NCI-H345 treated with DMSO at 0.1 percent for 48 hours (cell line): Measurements from ENCODE around the gene CDC7.

Experiments
- DNase-seq: peaks from one replicate; lab custom pipeline; 2025; ENCODE audit not compliant: unreplicated experiment; lab: John Stamatoyannopoulos, UW

The CDC7 gene

DNA sequence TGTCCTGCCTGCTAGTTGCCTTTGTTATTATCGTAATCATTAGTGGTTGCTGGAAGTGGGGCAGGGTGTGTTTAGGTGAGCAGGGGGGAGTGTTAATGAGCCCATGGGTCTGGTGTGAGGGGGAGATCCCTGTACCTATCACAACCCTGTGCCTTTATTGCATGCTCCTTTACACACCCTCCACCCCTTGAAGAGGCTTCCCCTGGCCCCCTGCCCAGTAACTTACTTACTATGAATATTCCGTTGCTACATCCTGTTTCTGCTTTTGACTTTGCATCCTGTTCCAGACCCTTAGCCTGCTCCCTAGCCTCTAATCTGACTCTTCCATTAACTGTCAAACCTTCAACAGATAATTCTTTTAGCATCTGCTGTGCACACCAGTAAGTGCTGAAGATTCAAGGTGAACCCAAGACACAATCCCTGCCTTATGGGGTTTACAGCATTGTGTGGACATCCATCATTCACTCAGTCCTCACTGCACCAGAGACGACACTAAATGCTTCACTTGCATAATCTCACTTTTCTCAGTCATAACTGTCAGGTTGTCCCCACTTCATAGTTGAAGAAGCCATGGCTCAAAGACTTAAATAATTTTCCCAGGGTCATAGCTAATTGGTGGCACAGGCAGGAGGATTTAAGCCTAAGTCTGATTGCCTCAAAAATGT, 47.9 kb downstream of the CDC7 start:
- no peak for DNase-seq

DNA sequence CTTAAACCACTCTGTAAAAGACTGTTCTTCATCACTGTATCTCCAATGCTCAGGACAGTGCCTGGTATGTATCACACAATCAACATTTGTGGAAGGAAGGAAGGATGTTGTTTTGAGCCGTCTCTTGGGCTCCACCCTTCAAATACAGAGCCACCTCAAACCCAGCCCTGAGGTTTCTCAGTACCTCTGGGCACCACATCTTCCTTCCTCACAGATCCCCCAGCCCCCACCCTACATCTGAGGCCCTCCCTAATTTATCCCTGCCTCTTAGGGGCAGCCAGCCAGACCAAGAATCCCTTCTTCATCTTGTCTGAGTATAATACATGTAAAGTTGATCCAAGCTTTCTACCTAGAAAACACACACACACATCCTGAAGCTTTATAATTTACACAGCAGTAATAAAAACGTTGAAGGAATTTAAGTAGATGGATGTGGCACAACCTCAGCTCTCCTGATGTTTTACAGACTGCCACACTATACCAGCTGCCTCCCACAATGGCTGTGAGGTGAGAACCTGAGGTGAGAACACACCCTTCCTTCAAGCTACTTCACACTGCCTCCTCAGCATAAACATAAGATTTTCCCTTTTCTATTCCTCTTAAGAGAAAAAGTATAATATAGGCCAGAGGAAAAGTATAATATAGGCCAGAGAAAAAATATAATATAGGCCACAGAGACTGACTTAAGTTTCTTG, 48.5 kb downstream of the CDC7 start:
- no peak for DNase-seq

DNA sequence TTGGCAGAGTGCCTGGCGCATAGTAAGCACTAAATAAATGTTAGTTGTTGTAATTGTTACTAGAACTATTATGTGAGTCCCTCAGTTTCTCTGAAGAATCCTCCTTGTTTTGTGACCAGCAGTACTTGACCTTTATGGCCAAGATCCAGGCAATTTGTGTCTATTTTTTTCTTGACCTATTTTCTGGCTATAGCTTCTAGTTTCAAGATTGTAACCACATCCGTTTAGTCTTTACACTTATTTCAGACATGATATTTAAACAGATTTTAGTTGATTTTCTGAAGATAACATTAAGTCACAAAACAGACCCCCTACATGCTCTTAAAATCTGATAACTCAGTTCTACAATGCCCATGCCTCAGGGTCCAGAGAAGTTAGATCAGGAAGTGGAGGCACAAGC, 50.3 kb downstream of the CDC7 start:
- no peak for DNase-seq

DNA sequence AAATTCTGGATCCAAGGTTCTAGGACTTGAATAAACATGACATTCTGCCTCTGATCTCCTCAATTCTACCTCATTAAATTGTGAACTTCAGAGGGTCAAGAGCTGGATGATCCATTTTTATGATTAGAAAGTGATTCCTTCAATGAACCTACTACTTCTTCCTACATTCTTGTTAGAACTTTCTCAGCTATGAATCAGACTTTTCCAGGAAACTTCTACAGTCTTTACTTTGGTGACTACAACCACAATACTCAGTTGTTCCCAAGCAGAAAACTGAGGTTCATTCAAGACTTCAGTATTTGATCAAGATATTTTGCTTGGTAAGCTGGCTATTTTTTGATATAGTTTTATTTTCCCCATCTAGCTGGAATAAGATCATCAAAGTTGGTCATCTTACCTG, 51.4 kb downstream of the CDC7 start:
- DNase-seq = no peak

DNA sequence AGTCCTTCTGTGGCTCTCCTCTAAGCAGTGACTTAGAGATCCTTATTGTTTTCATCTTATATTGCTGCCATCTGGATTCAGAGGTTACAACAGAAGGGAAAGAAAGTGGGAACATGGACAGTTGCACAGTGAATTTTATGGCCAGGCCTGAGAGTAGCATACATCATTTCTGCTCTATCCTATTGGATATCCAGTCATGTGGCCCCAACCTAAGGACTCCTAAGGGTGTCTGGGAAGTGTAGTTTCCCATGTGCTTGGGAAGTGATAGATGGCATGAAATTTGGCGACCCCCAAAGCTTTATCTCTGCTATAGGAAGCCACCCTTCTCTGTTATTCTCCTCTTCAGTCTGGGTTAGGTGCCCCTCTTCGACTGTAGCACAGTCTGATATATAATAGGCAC, 51.9 kb downstream of the CDC7 start:
- DNase-seq = no peak

DNA sequence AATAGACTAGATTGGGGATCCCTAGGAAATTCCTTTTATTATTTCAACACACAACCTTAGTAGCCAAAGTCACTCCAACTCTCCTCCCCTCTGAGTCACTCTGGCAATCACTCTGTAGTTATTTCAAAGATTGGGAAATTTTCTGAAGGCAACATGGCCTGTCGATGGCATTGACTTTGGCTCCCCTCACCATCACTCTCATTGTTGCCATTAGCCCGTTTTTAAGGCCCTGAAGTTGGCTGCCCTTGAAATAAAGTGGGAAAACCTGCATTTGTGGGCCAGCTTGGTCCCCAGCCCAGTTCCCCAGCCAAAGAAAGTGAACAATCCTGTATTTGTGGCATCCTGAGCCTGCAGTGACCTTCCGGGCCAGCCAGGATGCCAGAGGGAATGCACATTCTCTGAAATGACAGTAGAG, 52.5 kb downstream of the CDC7 start:
- no peak for DNase-seq

DNA sequence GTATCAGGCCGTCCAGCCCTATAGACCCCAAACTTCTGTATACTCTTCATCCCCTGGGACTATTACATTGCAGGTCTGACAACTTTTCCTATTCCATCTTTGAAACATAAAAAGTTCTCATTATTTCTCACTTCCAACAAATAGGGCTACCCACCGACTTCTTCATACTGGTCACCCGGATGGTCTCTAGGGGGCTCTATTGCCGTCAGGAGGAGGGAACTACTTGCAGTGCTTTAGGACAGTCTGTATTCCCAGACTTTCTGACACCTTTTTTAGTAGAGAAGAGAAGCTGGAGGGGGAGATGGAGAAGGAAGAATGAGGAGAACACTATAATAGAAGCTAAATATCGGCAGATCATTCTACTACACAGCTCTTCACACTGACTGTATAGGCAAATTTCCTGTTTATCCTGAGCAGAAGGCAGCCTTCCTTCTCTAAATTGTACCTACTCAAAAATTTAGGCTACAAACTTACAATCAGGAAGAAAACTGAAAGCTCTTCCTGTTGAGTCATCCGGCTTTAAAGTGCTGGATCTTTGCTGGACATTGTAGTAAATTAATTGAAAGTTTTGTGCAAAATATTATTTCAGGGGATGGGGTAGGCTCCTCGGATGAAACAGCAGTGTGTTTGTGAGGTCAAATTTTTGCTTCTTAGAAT, 54.6 kb downstream of the CDC7 start:
- DNase-seq = no peak

DNA sequence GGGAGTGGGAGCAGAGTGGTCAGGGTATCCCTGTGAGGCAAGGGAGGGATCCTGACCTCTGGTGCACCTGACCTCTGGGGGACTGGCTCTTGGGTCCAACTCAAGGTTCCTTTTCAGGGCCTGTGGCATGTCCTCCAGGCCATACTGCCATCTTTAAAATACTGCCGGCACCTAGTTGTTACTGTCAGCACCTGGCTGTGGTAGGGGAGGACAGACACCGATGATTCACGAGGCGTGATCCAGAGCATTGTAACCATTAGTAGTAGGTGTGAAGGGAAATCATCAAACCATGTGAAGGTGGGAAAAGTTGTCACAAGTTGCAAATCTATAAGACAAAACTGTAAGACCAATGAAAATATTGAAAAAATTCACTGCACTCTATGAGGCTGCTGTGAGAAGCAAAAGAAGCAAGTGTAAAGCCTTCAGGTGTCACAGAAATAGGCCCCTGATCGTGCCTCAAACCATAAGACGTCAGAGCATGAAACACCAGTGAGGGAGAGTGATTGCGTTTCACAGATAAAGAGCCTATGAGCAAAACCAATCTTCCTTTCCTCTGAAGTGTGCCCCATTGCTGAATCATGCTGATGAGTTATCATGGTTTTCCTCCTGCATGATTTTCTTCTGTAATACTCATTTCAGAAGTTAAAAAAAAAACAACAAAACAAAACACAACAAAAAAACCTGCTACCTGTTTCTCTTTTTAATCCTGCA, 55.3 kb downstream of the CDC7 start:
- no peak for DNase-seq

DNA sequence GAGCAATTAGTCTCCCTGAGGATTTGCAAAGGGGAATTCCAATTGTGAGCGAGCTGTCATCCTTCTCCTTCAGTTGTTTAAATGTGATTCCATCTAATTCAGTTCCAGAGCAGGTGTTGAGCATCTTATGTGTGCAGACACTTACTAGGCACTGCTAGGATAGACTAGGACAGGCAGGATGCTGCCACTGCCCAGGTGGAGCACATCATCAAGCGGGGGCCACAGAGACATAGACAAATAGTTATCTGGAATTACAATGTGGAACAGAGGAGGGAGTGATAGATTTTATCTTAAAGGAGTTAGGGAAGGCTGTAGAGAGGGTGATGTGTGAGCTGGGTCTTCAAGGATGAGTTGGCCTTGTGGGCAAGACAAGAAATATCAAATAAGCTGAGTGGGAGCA, 55.9 kb downstream of the CDC7 start:
- no peak for DNase-seq

DNA sequence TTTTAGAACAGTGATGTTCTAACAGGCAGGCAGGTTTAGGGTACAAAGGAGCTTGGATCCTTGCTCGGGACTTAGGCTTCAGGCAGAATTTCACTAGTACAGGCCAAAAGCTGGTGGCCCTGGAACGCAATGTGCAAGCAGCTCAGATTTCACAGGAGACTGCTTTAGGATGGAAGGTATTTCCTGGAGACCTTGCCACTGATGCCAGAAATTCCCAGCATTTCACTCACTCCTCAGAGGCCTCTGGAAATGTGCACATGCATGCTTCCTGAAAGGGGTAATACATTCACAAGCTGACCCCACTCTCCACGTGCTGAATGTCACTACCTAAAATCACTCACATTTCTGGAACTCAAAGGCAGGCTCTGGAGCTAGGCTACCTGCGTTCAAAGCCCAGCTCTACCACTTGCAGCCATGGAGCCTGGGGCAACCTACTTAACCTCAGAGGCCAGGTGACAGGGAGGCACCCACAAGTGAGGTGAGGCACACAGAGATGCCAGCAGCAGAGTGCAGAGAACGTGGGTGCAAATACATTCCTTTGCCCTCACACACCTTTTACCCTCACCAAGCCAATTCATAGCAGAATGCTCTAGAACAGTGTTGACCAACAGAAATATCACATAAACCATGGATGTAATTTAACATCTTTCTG, 56.5 kb downstream of the CDC7 start:
- DNase-seq = no peak

DNA sequence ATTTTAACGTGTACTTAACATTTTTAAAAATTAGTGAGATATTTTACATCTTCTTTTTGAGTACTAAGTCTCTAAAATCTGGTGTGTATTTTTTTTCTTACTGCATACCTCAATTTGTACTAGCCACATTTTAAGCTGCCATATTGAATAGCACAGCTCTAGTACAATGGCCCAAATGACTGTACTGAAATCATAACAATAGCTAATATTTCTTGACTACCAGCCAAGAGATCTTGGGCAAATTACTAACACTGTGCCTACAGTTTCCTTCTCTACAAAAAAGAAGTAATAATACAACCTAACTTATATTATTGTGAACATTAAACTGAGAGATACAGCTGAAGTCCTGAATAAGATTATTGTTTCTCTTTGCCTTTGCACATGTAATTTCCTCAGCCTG, 57.2 kb downstream of the CDC7 start:
- no peak for DNase-seq

DNA sequence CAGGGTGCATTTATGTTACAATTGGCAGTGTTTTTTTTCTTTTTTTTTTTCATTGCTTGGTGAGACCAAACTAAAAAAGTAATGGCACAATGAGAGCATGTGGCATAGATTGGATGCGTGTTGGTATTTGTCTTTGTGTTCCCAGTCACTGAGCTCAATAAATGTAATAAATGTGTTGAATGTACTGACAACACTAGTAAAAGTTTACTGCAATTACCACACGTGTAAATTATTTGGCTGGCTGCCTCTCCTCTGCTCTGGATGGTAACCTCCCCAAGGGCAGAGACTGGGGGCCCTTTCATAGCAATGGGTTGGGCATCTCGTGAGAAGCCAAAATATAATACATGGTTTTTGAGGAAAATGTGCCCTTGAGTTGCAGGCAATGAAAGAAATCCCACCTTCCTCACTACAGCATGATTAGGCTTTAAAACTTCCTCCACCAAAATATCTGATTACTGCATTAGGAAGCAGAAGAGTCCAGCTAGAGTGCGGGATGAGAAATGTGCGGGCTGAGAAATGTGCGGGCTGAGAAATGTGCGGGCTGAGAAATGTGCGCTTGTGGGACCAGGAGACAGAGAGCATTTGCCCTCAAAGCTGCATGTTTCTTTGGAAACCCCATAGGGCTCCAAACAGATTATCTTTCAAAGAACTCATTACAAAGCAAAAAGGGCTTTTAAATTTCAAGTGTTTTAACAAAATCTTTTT, 58.5 kb downstream of the CDC7 start:
- DNase-seq = no peak

DNA sequence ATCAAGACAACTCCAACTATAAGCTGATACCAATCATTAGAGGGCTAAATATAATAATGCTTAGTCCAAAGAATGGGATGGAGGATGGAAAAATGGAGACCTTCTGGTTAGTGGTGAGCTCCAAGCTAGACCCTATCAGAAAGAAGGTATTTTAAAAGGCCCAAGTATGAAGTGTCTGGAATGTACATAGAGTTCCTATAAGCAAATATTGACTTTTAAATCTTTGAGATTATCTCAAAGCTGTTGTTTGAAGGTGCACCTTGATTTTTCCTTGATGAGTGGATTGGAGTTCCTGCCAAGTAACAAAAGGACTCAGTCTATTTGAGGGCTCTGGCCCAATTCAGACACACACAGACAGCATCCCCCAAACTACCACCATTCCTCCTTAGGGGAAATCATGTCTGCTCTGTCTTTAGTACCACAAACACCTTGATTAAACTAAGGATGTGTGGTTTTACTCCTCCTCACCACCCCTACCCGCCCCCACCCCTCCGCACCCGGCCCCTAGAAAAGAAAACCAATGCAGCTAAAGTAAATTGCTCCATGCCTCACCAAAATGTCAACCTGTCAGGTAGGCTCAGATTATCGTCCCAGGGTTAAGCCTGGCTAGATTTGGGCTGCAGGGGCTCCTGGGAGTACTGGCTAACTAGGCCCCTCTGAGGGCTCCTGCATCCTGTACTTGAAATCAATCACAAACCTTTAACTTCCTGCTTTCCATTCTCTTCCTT, 59.4 kb downstream of the CDC7 start:
- DNase-seq = no peak

DNA sequence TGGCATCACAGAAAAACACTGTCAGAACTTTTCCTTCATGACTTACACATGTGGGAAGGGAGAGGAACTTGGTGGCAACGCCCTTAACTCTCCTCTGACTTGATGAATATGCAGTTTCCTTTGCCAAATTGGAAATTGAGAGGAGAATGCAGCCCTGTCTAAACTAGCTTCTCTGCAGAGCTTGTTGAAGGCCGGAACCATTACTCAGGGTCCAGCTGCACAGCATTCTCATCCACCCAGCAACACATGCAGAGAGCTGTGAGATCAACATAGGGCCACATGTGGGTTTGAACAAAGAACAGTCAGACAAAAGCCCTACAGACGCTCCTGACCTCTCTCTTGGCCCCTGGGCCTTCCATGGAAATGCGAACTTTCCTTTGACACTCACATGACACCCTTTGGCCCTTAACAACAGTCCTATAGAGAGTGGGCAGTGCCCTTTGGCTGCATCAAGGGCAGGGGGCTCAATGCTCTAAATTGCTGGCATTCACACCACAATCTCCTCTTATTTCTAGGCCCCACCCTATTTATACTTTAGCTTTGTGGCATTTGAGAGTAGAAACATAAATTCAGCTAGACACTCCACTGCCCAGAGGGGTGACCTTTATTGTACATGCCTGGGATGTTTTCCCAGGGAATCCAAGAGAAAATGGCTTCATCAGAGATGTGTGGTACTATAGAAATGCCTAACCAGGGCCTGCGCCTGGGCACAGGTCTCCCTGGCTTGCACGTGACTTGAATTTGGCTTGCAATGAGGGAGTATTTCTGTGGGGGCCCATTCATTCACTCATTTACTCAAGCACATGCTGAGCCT, 64.4 kb downstream of the CDC7 start:
- DNase-seq = no peak

DNA sequence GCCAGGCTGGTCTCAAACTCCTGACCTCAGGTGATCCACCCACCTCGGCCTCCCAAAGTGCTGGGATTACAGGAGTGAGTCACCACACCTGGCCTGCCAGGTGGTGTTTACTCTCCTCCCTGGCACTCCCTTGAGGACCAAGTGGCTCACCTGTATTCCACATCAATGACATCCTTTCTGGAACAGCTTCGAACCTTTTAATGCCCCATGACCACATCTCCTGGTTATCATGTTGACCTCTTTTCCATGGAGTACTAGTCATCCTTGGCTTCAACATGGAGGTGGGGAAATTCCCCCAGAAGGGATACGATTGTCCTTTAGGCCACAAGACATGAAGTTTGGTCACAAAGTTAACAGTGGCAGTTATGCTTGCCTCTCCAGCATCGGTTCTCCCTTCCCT, 66.9 kb downstream of the CDC7 start:
- DNase-seq = no peak

DNA sequence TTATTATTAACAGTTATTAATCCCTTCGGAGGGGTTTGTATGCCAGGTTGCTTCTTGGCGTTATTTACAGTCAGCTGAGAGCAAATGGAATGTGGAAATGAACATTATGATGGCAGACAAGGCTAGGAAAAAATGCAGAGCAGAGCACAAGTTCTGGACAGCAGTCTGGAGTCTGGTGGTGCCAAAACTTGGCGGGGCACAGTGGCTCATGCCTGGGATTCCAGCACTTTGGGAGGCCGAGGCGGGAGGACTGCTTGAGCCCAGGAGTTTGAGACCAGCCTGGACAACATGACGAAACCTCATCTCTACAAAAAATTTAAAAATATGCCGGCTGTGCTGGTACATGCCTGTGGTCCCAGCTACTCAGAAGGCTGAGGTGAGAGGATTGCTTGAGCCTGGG, 67.6 kb downstream of the CDC7 start:
- no peak for DNase-seq

DNA sequence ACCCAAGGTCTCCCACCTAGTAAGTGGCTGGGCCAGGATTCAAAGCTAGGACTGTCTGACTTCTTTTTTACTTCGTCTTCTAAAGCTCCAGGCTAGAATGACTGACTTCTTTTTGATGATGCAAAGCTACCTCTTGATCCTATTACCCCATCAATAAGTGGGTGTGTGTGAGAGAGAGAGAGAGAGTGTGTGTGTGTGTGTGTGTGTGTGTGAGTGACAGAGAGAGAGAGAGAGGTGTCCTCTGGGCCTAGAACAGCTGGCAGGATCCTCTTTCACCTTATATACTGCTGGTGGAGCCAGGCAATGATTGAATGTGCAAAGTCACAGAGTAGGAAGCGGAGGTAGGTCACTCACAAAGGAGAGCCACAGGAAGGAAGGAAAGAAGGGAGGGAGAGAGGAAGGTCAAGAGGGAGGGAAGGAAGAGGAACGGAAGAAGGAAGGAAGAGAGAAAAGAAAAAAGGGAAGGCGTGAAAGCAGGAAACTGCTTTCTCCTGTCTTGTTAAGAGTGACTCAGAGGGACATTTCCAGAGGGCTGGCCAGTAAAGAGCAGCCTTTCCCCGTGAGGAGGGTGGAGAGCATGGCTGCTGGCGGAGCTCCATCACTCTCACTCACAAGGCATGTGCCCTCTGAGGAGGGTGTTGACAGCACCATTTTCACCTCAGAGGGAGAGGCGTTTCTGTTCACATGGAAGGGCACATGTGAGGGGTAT, 68.9 kb downstream of the CDC7 start:
- DNase-seq = no peak

DNA sequence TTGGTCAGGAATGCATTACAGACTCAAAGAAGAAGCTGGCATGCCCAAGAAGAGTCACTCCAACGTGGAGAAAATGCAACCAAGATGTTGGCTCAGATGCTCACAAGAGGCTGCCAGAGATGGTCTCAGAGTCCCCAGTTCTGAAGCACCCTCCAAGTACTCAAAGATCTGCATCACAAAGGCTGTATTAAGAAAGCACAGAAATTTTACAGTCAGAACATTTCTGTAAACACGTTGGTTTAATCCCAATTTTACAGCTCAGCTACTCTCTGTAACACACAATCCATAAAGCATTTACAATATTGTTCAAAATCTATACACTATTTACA, 69.4 kb downstream of the CDC7 start:
- no peak for DNase-seq

DNA sequence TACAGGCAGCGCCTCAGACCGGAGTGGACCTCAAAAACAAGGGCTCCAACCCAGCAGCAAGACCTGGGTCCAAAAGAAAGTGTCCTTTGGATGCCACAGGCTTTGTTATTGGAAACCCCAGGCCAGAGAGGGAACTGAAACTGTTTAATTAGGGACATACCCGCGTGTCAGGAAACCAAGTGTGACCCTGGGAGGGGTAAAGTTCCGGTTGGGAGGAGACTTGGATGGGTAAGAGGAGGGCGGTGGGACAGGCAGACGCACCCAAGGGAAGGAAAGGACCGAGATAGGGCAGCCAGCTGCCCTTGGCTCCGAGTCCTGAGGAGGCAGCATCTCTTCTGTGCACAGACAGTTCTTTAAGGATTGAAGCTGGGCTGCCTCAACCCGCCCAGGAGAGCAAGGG, 71.4 kb downstream of the CDC7 start:
- DNase-seq = no peak
